ENCODE measurements around the gene TESMIN. TPM values are rescaled to one million over a fixed set of nuclear protein-coding genes. Genes with fewer than 3 reads are reported as not detected.

The TESMIN gene
- total RNA-seq, 2 donors from 2014 or later = 8.0 to 10.6 TPM

DNA sequence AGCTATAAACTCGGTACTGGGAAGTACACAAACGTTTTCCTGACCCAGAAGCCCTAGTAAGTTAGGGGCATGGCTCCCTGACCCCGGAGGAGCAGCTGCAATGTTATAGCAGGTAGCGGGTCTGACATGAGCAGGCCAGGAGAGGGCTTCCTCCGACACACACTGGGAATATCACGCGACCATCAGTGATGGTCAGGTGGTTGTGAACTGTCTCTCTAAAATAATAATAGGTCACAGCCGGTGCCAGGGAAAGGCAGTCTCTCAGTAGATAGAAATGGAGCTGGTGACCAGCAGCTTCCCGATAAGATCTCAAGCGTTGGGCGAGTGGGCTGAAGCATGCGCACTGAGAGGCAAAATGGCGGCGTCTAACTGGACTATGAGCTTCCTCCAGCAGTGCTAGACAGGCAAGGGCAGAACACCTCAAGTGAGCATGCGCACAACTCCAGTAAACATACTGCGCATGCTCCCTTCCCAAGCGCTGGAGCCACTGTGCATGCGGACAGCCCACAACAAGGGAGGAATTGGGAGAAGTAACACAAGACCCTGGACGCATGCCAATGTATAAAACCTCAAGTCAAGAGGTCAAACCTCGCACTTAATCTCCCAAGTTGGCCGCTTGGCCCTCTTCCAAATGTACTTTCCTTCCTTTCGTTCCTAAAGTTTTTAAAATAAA, 22.3 kb upstream of the TESMIN start:
- no peak overlapping the region for H3K4me3 Mint-ChIP-seq
- H3K36me3 Mint-ChIP-seq (ENCODE audit: insufficient read depth in 2 of 2) = peaks cover 0 to 2% of the 10 kb centered on the region in 2 donors
- peaks cover 6% of the 10 kb centered on the region for H3K4me1 Mint-ChIP-seq (ENCODE audit: low read depth)
- H3K27ac Mint-ChIP-seq = no peak overlapping the region
- H3K27me3 Mint-ChIP-seq (ENCODE audit: low read depth) = no peaks in the 10 kb centered on the region
- no peak for ATAC-seq (replicated peaks in 1 of 2)
- DNase-seq = no peak
- H3K9me3 Mint-ChIP-seq = no peaks in the 10 kb centered on the region

DNA sequence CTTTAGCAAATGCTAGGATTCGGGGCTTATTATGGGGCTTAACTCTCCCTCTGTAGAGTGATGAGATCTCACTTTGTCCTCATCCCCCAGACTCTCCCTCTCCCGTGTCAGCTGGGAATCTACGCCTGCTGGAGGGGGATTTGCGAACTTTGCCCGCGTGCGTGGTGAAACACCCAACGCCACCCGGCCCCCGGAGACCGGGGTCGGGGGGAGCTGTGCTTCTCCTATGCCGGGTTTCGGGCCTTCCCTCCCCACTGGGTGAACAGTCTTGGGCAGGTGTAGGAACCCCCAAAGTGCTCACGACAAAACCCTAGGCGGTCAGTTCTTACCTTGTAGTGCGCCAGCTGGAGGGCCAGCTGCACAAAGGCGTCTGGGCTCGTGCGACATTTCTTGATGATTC, 21.6 kb upstream of the TESMIN start:
- Mint-ChIP-seq H3K27me3 (ENCODE audit: low read depth) (no peaks in the 10 kb centered on the region), H3K9me3 (no peaks in the 10 kb centered on the region), H3K36me3 (ENCODE audit: insufficient read depth in 2 of 2) (peaks cover 0 to 5% of the 10 kb centered on the region in 2 donors), H3K27ac (no peak overlapping the region), H3K4me1 (ENCODE audit: low read depth) (peaks cover 6% of the 10 kb centered on the region), H3K4me3 (no peak overlapping the region)
- ATAC-seq (replicated peaks in 1 of 2) (no peak), DNase-seq (no peak)

DNA sequence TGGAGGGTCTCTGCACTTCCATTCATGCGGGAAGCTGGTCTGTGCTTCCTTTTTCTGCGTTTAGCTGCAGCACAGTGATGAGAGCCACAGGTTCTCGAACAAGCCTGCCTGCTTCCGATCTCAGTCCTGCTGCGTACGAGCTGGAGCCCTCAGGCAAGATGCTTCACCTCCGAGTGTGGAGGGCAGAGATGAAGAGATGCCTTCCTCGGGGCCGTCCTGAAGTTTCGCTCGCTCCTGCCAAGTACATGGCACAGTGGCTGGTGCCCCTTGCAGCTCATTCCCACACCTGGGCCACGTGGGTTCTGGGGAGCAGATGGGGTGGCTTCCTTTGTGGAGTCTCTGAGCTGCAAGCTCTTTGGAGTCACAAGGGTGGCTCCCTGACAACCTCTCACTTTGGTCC, 19.5 kb upstream of the TESMIN start:
- DNase-seq (no peak), ATAC-seq (replicated peaks in 1 of 2) (no peak)
- Mint-ChIP-seq H3K27me3 (ENCODE audit: low read depth) (no peaks in the 10 kb centered on the region), H3K4me1 (ENCODE audit: low read depth) (no peaks in the 10 kb centered on the region), H3K4me3 (no peak overlapping the region), H3K9me3 (no peaks in the 10 kb centered on the region), H3K36me3 (ENCODE audit: insufficient read depth in 2 of 2) (peaks cover 0 to 5% of the 10 kb centered on the region in 2 donors), H3K27ac (no peak overlapping the region)

DNA sequence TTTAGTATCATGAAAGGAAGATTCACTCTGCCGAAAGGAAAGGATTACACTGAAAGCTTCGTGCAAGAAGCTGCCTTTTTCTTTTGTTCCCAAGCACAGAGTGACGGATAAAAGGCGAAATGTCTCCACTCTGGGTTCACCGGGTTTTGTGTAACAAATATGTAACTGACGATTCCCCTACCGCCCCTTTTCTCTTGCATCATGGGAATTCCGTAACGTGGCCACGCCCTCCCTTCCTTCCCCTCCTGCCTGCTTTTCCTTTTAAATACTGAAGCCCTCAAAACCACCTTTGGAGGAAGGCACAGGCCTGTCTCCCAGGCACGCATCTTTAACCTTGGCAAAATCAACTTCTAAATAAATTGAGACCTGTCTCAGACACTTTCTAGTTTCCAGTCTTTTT, 16.4 kb upstream of the TESMIN start:
- Mint-ChIP-seq H3K27me3 (ENCODE audit: low read depth) (no peaks in the 10 kb centered on the region), H3K4me3 (no peak overlapping the region), H3K4me1 (ENCODE audit: low read depth) (no peaks in the 10 kb centered on the region), H3K9me3 (no peaks in the 10 kb centered on the region), H3K36me3 (ENCODE audit: insufficient read depth in 2 of 2) (peaks cover 0 to 5% of the 10 kb centered on the region in 2 donors), H3K27ac (no peak overlapping the region)
- ATAC-seq (replicated peaks in 1 of 2) (no peak), DNase-seq (no peak)

DNA sequence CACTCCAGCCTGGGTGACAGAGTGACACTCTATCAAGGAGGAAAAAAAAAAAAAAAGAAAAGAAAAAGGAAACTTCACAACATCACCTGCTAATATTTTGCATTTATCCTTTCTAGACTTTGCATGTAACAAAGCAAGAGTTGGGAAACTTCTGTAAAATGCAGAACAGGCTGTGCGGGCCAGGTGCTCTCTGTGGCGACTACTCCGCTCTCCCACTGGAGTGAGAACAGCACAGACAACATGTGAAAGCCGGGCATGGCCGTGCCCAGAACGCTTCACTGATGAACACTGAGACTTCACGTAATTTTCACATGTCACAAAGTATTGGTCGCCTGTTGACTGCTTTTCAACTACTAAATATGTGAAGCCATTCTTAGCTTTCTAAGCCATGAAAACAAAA, 15.5 kb upstream of the TESMIN start:
- no peak for ATAC-seq (replicated peaks in 1 of 2)
- H3K27me3 Mint-ChIP-seq (ENCODE audit: low read depth) = no peaks in the 10 kb centered on the region
- H3K36me3 Mint-ChIP-seq (ENCODE audit: insufficient read depth in 2 of 2) = peaks cover 0 to 5% of the 10 kb centered on the region in 2 donors
- no peak for DNase-seq
- H3K4me1 Mint-ChIP-seq (ENCODE audit: low read depth) = no peaks in the 10 kb centered on the region
- no peak overlapping the region for H3K4me3 Mint-ChIP-seq
- H3K9me3 Mint-ChIP-seq = no peaks in the 10 kb centered on the region
- no peak overlapping the region for H3K27ac Mint-ChIP-seq

DNA sequence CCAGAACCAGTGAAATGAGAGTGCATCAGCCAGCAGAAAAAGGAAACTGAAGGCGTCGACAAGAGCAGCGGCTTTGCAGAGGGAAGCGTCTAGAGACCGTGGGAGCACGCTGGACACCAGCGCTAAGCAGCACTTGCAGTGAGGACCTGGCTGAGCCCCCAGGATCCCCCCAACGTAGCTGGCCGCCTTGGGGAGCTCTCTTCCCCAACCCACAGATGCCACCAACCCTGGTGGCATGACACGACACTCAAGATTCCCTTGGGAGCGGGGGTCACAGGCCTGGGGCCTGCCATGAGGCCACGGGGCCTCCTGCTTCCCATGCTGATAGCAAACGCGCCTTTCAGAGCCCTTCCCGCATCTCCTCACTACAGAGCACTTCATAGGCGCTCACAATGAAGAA, 13.4 kb upstream of the TESMIN start:
- Mint-ChIP-seq H3K4me1 (ENCODE audit: low read depth) (no peaks in the 10 kb centered on the region), H3K27me3 (ENCODE audit: low read depth) (no peaks in the 10 kb centered on the region), H3K4me3 (no peak overlapping the region), H3K36me3 (ENCODE audit: insufficient read depth in 2 of 2) (peaks cover 0 to 5% of the 10 kb centered on the region in 2 donors), H3K9me3 (no peaks in the 10 kb centered on the region), H3K27ac (no peak overlapping the region)
- ATAC-seq (replicated peaks in 1 of 2) = no peak
- no peak for DNase-seq

DNA sequence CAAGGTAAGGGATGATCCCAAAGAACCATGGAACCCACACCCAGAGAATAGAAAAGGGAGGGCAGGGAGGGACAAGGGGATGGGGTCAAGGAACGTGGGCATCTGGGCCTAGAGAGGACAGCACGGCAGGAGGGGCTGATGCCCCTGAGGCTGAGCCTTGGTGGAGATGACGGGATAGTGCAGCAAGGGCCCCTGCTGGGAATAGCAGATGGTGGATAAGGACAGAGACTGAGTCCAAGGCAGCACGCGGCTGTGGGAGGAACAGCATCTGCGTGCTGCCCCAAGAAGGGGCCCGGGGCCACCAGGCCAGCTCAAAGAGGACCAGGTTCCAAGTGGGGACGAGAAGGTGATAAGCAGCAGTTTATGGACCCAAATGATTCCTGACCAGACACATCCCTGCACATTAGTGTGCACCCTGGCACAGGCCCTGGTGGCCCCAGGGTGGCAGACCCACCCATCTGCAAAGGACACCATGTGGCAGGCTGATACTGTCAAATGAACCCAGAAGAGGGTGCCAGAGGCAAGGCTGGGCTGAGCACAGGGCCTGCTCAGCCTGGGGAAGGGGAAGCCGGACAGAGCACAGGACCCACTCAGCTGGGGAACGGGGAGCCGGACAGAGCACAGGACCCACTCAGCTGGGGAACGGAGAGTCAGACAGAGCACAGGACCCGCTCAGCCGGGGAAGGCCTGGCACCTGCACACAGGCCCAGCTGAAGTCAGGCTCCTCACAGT, 12.8 kb upstream of the TESMIN start:
- ATAC-seq (replicated peaks in 1 of 2) (no peak), DNase-seq (no peak)
- H3K4me3 Mint-ChIP-seq = no peak overlapping the region
- H3K36me3 Mint-ChIP-seq (ENCODE audit: insufficient read depth in 2 of 2) = peaks cover 0 to 5% of the 10 kb centered on the region in 2 donors
- H3K27me3 Mint-ChIP-seq (ENCODE audit: low read depth) = no peaks in the 10 kb centered on the region
- H3K9me3 Mint-ChIP-seq = no peaks in the 10 kb centered on the region
- no peak overlapping the region for H3K27ac Mint-ChIP-seq
- no peaks in the 10 kb centered on the region for H3K4me1 Mint-ChIP-seq (ENCODE audit: low read depth)

DNA sequence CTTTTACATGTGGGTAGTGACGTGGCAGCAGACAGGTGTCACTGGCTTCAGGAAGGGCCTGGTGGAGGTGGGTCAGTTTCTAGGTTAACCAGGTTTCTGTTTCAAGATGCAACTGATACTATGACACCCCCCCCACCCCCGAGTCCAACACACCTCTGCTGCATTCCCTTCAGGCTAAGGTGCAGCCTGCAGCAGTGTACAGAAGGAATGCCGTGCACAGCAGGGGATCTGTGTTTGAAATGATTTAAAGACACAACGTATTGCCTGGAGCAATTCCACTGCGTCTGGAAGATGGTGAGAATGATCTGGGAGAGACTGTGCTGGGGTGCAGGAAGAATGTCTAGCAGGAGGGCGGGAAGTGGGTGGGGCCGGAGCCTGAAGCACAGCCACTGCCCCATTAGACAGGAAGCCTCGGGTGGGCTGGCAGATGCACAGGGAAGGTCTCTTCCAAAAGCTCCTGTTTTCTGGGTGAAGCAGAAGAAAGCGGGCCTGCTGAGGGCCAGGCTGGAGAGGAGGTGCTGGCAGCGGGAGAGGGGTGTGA, 11.9 kb upstream of the TESMIN start:
- H3K27ac Mint-ChIP-seq = no peak overlapping the region
- ATAC-seq (replicated peaks in 1 of 2) (no peak), DNase-seq (no peak)

DNA sequence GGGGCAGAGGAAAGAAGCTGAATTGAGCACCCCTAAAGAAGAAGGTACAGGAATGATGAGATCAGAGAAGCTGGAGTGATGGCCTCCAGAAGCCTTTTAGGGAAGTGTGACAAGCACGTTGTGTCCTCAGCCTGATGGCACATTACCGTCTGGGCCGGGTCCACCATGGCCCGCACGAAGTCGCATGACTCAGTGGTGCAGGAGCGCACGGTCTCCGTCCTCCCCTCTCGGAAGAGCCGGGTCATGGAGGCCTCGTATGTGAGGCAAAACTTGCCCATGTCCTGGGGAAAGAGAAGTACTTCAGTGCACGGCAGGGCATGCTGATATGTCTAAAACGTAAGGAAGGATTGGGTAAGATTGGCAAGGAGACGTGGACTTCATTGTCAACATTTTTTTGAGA, 11.2 kb upstream of the TESMIN start:
- Mint-ChIP-seq H3K4me3 (no peak overlapping the region), H3K27ac (no peak overlapping the region), H3K36me3 (ENCODE audit: insufficient read depth in 2 of 2) (no peaks in the 10 kb centered on the region), H3K4me1 (ENCODE audit: low read depth) (no peaks in the 10 kb centered on the region), H3K27me3 (ENCODE audit: low read depth) (no peaks in the 10 kb centered on the region), H3K9me3 (no peaks in the 10 kb centered on the region)
- no peak for ATAC-seq (replicated peaks in 1 of 2)
- DNase-seq = no peak

More for the DNA sequence above, 11.9 kb upstream of the TESMIN start:
- no peaks in the 10 kb centered on the region for H3K4me1 Mint-ChIP-seq (ENCODE audit: low read depth)
- no peaks in the 10 kb centered on the region for H3K9me3 Mint-ChIP-seq
- peaks cover 0 to under 1% of the 10 kb centered on the region in 2 donors for H3K36me3 Mint-ChIP-seq (ENCODE audit: insufficient read depth in 2 of 2)
- no peaks in the 10 kb centered on the region for H3K27me3 Mint-ChIP-seq (ENCODE audit: low read depth)
- H3K4me3 Mint-ChIP-seq = no peak overlapping the region

DNA sequence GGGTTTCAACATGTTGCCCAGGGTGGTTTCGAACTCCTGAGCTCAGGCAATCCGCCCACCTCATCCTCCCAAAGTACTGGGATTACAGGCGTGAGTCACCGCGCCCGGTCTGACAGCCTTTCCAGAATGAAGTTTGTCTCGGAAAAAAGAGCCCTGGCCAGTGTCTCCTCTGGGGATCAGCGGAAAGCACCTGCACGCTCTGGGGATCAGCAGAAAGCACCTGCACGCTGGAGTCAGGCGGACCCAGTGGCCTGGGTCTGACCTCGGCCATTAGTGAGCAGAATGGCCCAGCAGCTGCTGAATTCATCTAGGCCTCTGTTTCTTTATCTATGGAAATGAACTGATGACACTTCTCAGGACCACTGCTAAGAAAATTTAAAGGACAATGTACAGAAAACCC, 10.5 kb upstream of the TESMIN start:
- ATAC-seq (replicated peaks in 1 of 2) (no peak), DNase-seq (no peak)
- H3K27me3 Mint-ChIP-seq (ENCODE audit: low read depth) = no peaks in the 10 kb centered on the region
- no peak overlapping the region for H3K4me3 Mint-ChIP-seq
- no peaks in the 10 kb centered on the region for H3K9me3 Mint-ChIP-seq
- no peaks in the 10 kb centered on the region for H3K36me3 Mint-ChIP-seq (ENCODE audit: insufficient read depth in 2 of 2)
- no peaks in the 10 kb centered on the region for H3K4me1 Mint-ChIP-seq (ENCODE audit: low read depth)
- H3K27ac Mint-ChIP-seq = no peak overlapping the region

DNA sequence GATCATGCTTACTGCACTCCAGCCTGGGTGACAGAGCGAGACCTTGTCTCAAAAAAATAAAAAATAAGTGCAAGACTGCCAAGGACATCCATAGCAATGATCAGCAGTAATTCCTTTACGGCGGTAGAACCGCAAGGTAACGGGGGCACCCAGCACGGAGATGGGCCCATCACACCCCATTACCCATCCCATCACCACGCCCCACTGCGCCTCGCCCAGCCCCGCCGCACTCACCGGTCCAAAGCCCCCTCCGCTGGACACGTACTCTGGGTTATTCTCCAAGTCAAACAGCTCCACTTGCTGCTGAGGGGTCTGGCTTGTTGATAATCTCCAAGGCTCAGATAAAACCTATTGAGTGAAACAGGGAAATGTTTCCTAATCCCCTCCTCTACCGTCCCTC, 8.7 kb upstream of the TESMIN start:
- Mint-ChIP-seq H3K4me3 (no peak overlapping the region), H3K9me3 (no peaks in the 10 kb centered on the region), H3K4me1 (ENCODE audit: low read depth) (no peaks in the 10 kb centered on the region), H3K27me3 (ENCODE audit: low read depth) (no peaks in the 10 kb centered on the region), H3K27ac (no peak overlapping the region), H3K36me3 (ENCODE audit: insufficient read depth in 2 of 2) (no peaks in the 10 kb centered on the region)
- DNase-seq = no peak
- ATAC-seq (replicated peaks in 1 of 2) = no peak

DNA sequence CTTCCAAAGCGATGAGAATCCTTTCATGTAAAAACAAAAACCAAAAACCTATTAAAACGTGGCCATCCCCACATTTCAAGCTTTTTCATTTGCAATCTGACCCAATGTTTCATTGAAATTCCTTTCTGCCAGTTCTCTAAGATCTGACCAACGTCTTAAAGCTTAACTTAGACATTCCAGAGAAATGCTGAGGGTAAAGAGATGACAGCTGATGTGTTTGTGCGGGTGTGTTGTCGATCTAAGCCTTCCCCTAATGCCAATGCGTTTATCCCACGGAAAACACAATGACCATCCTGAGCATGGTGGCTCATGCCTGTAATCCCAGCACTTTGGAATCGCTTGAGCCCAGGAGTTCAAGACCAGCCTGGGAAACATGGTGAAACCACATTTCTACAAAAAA, 6.4 kb upstream of the TESMIN start:
- no peak overlapping the region for H3K27ac Mint-ChIP-seq
- H3K36me3 Mint-ChIP-seq (ENCODE audit: insufficient read depth in 2 of 2) = no peaks in the 10 kb centered on the region
- H3K4me3 Mint-ChIP-seq = no peak overlapping the region
- H3K4me1 Mint-ChIP-seq (ENCODE audit: low read depth) = no peaks in the 10 kb centered on the region
- no peaks in the 10 kb centered on the region for H3K27me3 Mint-ChIP-seq (ENCODE audit: low read depth)
- DNase-seq = no peak
- H3K9me3 Mint-ChIP-seq = no peaks in the 10 kb centered on the region
- ATAC-seq (replicated peaks in 1 of 2) = no peak

DNA sequence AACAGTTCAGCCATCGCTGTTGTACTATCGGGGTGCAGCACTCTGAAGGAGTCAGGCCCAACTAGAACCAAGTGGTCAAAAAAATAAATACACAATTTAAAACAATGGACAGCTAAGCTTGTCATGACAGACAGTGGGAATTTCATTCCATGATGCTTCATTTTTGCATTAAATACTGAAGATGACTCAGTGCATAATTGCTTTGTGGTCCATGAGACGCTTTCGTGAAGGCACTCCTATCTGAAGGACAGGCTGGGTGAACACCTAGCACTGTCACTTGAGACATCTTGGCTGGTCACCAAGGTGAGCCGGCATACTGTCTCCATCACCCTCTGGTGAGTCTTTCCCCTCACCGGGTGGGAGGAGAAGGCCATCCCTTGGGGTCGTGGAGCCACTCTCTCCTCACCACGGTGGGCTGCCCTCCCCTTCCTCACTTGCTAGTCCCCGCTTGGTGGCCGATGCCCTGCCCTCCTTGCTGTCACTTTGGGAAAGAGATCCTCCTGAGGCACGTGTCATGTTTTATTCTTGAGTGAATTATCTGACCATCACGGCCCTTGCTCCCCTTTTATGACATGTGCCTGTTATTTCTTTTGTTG, 4.9 kb upstream of the TESMIN start:
- H3K27me3 Mint-ChIP-seq (ENCODE audit: low read depth) = no peaks in the 10 kb centered on the region
- no peak overlapping the region for H3K27ac Mint-ChIP-seq
- H3K4me3 Mint-ChIP-seq = no peak overlapping the region
- no peak for DNase-seq
- no peaks in the 10 kb centered on the region for H3K9me3 Mint-ChIP-seq
- H3K4me1 Mint-ChIP-seq (ENCODE audit: low read depth) = peaks cover 5% of the 10 kb centered on the region
- no peak for ATAC-seq (replicated peaks in 1 of 2)
- no peaks in the 10 kb centered on the region for H3K36me3 Mint-ChIP-seq (ENCODE audit: insufficient read depth in 2 of 2)
